Activated CD4-positive, alpha-beta memory T cell treated with anti-CD3 and anti-CD28 coated beads, Interleukin-2, amount 10 ng/mL, durations not matched to agents 7 days and 5 days (primary cell): ENCODE measurements around the gene MAPKAPK5. TPM values are rescaled to one million over a fixed set of nuclear protein-coding genes. Genes with fewer than 3 reads are reported as not detected.

Experiments used
- CTCF ChIA-PET: fragments of 350-600 bp; sonication (Branson Sonifier 250); formaldehyde crosslinking; loops from one replicate; lab custom pipeline; 2021; ENCODE audit warnings: antibody characterized with exemption, inconsistent platforms; lab: Charles Lee
- POLR2A ChIA-PET: fragments of 350-600 bp; sonication (Branson Sonifier 250); formaldehyde crosslinking; loops from one replicate; lab custom pipeline; 2021; ENCODE audit warnings: antibody characterized with exemption; lab: Charles Lee
- DNase-seq: peaks from one replicate; pipeline ENCODE4 v3.0.0-alpha.2; 2020
- H3K27ac Mint-ChIP-seq: one replicate; pipeline ENCODE4 v1.8.0; 2021; ENCODE audit warnings: mild to moderate bottlenecking, mixed read lengths
- H3K27me3 Mint-ChIP-seq: one replicate; pipeline ENCODE4 v1.8.0; 2021; ENCODE audit warnings: mixed read lengths
- H3K36me3 Mint-ChIP-seq: one replicate; pipeline ENCODE4 v1.8.0; 2021; ENCODE audit warnings: low read depth, mixed read lengths
- H3K4me1 Mint-ChIP-seq: one replicate; pipeline ENCODE4 v1.8.0; 2021; ENCODE audit warnings: mixed read lengths
- H3K4me3 Mint-ChIP-seq: one replicate; pipeline ENCODE4 v1.8.0; 2021; ENCODE audit warnings: mild to moderate bottlenecking, mixed read lengths
- H3K9me3 Mint-ChIP-seq: one replicate; pipeline ENCODE4 v1.8.0; 2021; ENCODE audit warnings: mixed read lengths
- total RNA-seq, 2 experiments: library from RNA; stranded (reverse); gene quantifications; one replicate each; pipeline ENCODE4 v1.2.3, GENCODE V29; 2021

The MAPKAPK5 gene
- total RNA-seq, 2 experiments from 2014 or later: 40.4 to 44.8 TPM

DNA sequence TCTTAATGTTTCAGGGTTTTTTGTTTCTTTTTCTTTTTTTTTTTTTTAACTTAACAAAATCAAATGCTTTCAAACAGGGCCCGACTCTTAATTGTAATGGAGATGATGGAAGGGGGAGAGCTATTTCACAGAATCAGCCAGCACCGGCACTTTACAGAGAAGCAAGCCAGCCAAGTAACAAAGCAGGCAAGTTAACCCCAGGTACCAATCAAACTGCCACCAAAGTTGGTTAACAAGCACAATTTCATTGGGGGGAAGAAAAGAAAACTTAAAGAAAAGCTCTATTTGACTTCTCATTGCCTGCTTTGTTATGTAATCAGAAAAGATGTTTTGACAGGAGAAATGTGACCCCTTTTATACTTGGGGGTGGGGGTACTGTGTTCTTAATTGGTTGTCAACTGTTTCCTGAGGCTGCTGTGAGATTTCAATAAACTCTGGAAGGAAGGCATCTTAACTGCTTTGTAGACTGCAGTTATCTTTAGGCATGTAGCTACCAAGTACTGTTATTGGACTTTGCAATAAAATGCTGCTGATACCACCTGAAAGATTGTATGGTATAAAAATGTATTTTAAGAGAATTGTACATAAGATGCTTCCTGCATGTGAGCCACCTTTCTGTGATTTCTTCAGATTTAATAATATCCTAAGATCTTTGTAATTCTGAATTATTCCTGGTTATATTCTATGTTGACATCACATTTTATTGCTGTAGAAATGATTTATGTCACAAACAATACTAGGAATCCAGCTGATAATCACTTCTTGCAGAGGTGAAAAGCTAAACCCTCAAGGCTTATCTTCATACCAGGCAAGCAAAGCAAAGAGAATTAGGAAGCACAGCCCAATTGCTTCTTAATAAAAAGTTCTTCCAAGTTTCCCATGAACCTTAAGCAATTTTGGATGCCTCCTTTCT, 26.9 kb downstream of the MAPKAPK5 start:
- Mint-ChIP-seq H3K27ac (no peak overlapping the region), H3K4me3 (no peak overlapping the region), H3K27me3 (no peaks in the 10 kb centered on the region), H3K9me3 (no peaks in the 10 kb centered on the region), H3K4me1 (no peaks in the 10 kb centered on the region), H3K36me3 (peaks cover 55% of the 10 kb centered on the region)
- CTCF ChIA-PET: no interaction called here
- POLR2A ChIA-PET: interaction anchor here (2.7 kb wide), 1 partner anchor 28 kb away, joined by 9 read pairs; the partner anchor contains the start of gene MAPKAPK5
- no peak for DNase-seq

DNA sequence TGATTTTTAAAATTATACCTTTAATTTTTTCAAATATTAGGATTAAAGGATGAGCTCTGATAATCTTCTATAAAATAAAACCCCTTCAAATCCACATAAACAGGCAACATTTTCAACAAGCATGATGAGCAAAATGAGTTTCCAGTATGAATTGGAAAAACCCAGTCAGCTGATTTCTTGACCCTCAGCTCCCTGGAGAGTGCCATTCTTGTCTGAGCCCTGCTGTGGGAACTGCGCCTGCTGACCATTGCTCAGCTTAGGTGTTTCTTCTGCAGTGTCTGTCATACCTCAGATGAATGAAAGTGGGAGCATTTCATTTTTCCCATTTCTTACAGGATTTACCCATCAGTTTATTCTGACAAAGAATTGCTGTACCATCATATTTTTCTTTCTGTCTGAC, 27.6 kb downstream of the MAPKAPK5 start:
- CTCF ChIA-PET: no interaction called here
- POLR2A ChIA-PET: interaction anchor here (2.7 kb wide), 1 partner anchor 28 kb away, joined by 9 read pairs; the partner anchor contains the start of gene MAPKAPK5
- Mint-ChIP-seq H3K27ac (no peak overlapping the region), H3K36me3 (peaks cover 55% of the 10 kb centered on the region), H3K4me1 (no peaks in the 10 kb centered on the region), H3K27me3 (no peaks in the 10 kb centered on the region), H3K4me3 (no peak overlapping the region), H3K9me3 (no peaks in the 10 kb centered on the region)
- DNase-seq: no peak

DNA sequence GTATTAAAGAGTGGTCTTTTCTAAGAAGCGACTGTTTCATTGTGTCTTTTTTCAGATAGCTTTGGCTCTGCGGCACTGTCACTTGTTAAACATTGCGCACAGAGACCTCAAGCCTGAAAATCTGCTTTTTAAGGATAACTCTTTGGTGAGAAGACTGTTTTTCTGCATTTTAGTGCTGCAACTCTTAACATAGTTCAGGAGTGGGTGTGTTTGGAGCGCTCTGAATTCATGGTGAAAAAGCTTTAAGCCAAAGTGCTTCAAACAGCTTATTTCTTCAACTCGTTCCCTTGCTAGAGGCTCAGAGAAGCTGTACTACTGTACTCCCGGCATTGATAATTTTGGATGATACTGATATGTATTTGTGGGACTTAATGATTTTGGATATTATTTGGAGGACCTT, 28.2 kb downstream of the MAPKAPK5 start:
- H3K27me3 Mint-ChIP-seq: no peaks in the 10 kb centered on the region
- CTCF ChIA-PET: no interaction called here
- H3K4me3 Mint-ChIP-seq: no peak overlapping the region

DNA sequence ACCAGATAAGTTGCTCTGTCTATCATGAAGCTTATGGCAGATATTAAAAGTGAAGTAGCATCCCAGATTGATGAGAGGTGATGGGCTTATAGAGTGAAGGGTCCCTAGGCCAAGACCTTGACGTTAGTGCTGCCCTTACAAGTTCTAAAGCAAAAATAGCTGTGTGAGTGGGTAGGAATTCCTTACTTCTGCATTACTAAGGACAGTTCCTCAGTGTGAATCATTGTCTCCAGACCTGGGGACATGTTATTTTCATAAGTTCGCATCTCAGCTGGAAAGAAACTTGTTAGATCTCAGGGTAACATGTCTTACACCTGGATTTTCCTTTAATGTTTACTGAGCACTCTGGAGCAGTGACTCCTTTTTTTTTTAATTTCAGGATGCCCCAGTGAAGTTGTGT, 28.7 kb downstream of the MAPKAPK5 start:
- ChIA-PET CTCF (no interaction called here), POLR2A (interaction anchor here (2.7 kb wide), 1 partner anchor 29 kb away, joined by 9 read pairs; the partner anchor contains the start of gene MAPKAPK5)
- Mint-ChIP-seq H3K27me3 (no peaks in the 10 kb centered on the region), H3K9me3 (no peaks in the 10 kb centered on the region), H3K27ac (no peak overlapping the region), H3K4me1 (no peaks in the 10 kb centered on the region), H3K4me3 (no peak overlapping the region), H3K36me3 (peaks cover 49% of the 10 kb centered on the region)
- no peak for DNase-seq

More for the DNA sequence above, 28.2 kb downstream of the MAPKAPK5 start:
- no peak for DNase-seq
- peaks cover 52% of the 10 kb centered on the region for H3K36me3 Mint-ChIP-seq
- no peaks in the 10 kb centered on the region for H3K4me1 Mint-ChIP-seq
- POLR2A ChIA-PET: interaction anchor here (2.7 kb wide), 1 partner anchor 29 kb away, joined by 9 read pairs; the partner anchor contains the start of gene MAPKAPK5
- no peak overlapping the region for H3K27ac Mint-ChIP-seq
- no peaks in the 10 kb centered on the region for H3K9me3 Mint-ChIP-seq

DNA sequence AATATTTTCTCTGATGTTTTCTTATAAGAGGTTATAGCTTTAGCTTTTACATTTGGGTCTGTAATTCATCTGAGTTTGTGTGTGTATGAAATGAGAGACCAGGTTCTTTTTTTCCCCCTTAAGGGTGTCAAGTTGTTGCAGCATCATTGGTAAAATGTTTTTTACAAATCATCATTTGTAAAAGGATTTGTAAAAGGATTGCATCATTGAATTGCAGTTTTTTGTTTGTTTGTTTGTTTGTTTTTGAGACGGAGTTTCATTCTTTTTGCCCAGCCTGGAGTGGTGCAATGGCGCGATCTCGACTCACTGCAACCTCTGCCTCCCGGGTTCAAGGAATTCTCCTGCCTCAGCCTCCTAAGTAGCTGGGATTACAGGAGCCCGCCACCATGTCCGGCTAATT, 31.1 kb downstream of the MAPKAPK5 start:
- no peak overlapping the region for H3K4me3 Mint-ChIP-seq
- POLR2A ChIA-PET: no interaction called here

DNA sequence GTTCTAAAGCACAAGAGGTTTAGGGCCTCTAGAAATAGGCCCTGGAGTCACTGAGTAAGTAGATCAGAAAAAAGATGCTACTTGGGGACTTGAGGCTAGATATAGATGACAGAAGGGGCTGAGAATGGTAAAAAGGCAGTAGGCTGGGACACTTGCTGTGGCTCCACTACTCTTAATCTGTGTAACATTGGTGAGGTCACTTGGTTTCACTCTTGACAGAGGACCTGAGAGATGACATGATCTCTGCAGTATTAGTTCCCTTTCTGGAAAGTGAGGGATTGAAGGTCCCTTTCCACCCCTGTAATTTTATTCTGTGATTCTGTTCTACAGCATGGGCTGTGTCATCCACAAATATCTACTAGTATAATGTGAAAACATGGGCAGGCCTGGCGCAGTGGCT, 39.7 kb downstream of the MAPKAPK5 start:
- no peaks in the 10 kb centered on the region for H3K9me3 Mint-ChIP-seq
- H3K4me1 Mint-ChIP-seq: no peaks in the 10 kb centered on the region
- no peak overlapping the region for H3K27ac Mint-ChIP-seq
- DNase-seq: no peak
- H3K27me3 Mint-ChIP-seq: no peaks in the 10 kb centered on the region
- CTCF ChIA-PET: no interaction called here
- H3K4me3 Mint-ChIP-seq: no peak overlapping the region
- POLR2A ChIA-PET: no interaction called here
- peaks cover 45% of the 10 kb centered on the region for H3K36me3 Mint-ChIP-seq

More for the DNA sequence above, 31.1 kb downstream of the MAPKAPK5 start:
- CTCF ChIA-PET: no interaction called here
- Mint-ChIP-seq H3K36me3 (peaks cover 41% of the 10 kb centered on the region), H3K9me3 (no peaks in the 10 kb centered on the region), H3K27me3 (no peaks in the 10 kb centered on the region), H3K27ac (no peak overlapping the region), H3K4me1 (no peaks in the 10 kb centered on the region)
- DNase-seq: no peak

DNA sequence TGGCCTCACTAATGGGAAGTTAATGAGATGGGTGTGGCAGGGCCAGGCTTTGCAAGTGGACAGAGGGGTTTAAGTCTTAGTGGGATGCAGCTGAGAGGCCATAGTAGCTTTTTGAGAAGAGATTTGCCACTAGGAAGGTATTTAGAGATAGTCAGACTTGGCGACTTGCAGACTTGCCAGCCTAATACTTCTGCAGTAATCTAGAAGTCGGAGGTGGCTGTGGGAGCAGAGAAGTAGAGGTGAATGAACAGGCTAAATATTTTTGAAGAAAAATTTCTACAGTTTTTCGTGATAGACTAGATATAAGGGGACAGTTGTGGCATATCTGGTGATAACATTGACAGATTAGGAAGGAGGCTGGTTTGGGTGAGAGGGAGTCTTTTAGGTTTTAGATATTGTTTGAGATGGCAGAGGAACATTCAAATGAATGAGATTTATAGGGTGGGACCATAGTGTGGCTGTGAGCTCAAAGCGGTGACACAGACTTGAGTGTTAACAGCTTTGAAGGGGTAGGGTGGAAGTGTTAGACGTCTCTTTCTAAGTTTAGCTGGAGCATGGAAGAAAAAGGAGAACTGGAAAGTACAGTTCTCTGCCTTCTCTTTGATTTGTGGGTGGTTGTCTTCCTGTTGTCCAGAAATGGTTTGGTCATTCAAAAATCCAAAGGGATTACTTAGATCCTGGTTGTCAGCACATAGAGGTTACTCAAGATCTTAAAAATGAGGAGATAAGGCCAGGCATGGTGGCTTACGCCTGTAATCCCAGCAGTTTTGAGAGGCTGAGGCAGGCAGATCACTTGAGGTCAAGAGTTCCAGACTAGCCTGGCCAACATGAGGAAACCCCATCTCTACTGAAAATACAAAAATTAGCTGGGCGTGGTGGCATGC, 44.9 kb downstream of the MAPKAPK5 start:
- no peaks in the 10 kb centered on the region for H3K4me1 Mint-ChIP-seq
- CTCF ChIA-PET: no interaction called here
- H3K36me3 Mint-ChIP-seq: peaks cover 62% of the 10 kb centered on the region
- H3K4me3 Mint-ChIP-seq: no peak overlapping the region
- no peak for DNase-seq
- H3K9me3 Mint-ChIP-seq: no peaks in the 10 kb centered on the region
- no peaks in the 10 kb centered on the region for H3K27me3 Mint-ChIP-seq
- POLR2A ChIA-PET: no interaction called here
- no peak overlapping the region for H3K27ac Mint-ChIP-seq

DNA sequence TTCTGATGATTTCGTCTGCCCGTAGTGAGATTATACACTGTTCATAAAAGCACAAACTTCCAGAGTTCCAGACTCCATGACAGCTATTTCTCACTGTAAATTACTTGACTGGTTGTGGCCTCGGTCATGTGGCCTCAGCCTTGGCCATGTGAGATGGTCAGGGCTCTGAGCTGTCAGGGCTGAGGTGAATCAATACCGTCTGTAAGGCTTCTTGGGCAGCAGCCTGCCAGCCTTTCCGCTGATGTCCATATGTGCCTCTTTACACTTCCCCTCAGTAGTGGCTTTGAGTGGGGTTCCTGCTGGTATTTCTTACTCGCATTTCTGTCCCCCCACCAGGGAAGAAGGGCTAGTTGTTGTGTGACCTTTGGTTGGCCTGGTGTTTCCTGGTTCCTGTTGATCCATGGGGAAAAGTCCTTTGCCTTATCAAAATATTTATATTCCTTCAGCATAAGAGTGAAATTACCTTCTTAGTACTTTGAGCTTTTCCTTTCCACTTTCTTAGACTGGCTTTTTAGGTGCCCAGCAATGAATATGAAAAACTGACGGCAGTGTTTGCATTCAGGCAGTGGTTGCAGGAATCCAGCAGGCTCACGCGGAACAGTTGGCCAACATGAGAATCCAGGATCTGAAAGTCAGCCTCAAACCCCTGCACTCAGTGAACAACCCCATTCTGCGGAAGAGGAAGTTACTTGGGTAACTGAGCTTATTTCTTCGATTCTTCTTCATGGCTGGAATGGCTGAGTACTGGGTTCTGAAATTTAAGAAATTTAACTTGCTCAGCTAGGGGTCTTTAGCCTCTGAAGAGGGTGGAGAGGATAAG, 46.1 kb downstream of the MAPKAPK5 start:
- CTCF ChIA-PET: no interaction called here
- no peaks in the 10 kb centered on the region for H3K4me1 Mint-ChIP-seq
- POLR2A ChIA-PET: no interaction called here
- H3K9me3 Mint-ChIP-seq: no peaks in the 10 kb centered on the region
- no peak for DNase-seq
- H3K36me3 Mint-ChIP-seq: peaks cover 68% of the 10 kb centered on the region
- no peaks in the 10 kb centered on the region for H3K27me3 Mint-ChIP-seq
- H3K4me3 Mint-ChIP-seq: no peak overlapping the region
- H3K27ac Mint-ChIP-seq: no peak overlapping the region

DNA sequence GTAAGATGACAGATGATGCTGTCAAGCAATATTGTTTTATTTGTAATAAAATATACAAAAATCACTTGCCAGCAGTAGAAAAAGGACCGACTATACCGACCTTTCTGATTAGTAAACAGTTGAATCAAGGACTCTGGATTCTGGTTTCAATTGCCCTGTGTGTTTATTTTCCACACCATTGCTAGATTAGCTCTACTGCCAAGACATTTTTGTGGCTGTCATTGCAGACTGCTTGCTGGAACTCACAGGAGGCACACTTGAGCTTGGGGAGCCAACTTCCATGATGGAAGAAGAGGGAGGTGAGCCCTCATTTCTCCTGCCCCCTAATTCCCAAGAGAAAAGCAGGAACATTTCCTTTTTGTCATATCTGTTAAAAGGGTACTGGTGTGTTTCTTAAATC, 51.3 kb downstream of the MAPKAPK5 start:
- Mint-ChIP-seq H3K27me3 (no peaks in the 10 kb centered on the region), H3K27ac (no peak overlapping the region), H3K9me3 (no peaks in the 10 kb centered on the region), H3K4me1 (no peaks in the 10 kb centered on the region), H3K36me3 (peaks cover 45% of the 10 kb centered on the region), H3K4me3 (no peak overlapping the region)
- no peak for DNase-seq
- ChIA-PET POLR2A (no interaction called here), CTCF (no interaction called here)

DNA sequence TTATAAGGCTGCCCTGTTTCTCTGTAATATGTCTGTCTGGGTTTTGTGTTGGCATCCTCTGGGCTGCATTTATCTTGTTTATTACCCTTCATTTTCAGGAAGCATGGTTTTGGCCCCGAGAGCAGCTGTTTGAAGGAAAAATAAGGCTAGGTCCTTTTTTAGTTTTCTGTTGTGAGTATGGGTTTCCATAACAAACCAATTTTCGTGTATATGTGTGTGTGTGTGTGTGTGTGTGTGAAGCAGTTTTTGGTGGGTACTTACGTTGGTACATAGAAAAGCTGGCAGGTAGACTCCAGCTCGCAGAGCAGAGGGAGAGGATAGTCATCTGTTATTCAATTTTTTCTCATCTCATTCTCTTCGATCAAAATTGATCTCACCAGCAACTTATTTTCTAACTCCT, 52.5 kb downstream of the MAPKAPK5 start:
- DNase-seq: no peak
- ChIA-PET CTCF (no interaction called here), POLR2A (no interaction called here)
- Mint-ChIP-seq H3K36me3 (peaks cover 40% of the 10 kb centered on the region), H3K4me3 (no peak overlapping the region), H3K27ac (no peak overlapping the region), H3K27me3 (no peaks in the 10 kb centered on the region), H3K4me1 (no peaks in the 10 kb centered on the region), H3K9me3 (no peaks in the 10 kb centered on the region)

DNA sequence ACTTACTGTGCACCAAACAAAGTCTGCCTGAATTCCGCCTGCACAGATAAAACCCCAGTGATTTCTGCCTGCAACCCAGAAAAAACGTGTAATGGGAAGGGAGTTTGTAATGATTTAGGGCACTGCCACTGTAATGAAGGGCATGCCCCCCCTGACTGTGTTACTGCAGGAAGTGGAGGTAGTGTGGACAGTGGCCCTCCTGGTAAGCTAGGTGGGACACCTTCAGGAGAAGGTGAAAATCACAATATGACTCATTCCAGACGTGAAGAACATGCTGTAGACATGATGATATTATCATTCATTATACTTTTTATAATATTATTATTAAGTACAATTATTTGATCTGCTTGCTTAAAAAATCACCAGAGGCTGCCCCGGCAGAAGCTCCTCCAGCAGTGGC, 59.2 kb downstream of the MAPKAPK5 start:
- Mint-ChIP-seq H3K9me3 (peaks cover under 1% of the 10 kb centered on the region), H3K4me1 (peaks cover 2% of the 10 kb centered on the region), H3K27me3 (no peaks in the 10 kb centered on the region), H3K4me3 (no peak overlapping the region), H3K36me3 (peaks cover 26% of the 10 kb centered on the region), H3K27ac (no peak overlapping the region)
- POLR2A ChIA-PET: no interaction called here
- CTCF ChIA-PET: no interaction called here
- DNase-seq: no peak

DNA sequence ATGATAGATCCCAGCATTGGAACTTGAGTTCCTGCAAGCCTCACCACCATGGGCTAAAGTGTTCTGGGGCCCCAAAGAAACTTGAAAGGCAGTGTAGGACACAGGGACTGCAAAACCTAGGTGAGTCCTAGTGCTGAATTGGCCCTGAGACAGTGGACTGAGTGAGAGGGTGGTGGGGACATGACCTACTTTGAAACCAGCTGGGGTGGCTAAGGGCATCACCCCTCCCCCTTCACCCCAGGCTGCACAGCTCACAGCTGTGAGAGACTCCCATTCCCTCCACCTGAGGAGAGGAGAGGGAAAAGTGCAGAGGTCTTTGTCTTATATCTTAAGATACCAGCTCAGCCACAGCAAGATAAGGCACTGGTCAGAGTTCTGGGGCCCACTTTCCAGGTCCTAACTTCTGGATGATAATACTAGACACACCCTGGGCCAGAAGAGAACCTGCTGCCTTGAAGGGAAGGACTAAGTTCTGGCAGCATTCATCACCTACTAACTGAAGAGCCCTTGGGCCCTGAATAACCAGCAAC, 62.5 kb downstream of the MAPKAPK5 start:
- H3K27ac Mint-ChIP-seq: no peak overlapping the region
- H3K4me1 Mint-ChIP-seq: peaks cover 2% of the 10 kb centered on the region
- DNase-seq: no peak
- peaks cover 8% of the 10 kb centered on the region for H3K9me3 Mint-ChIP-seq
- H3K4me3 Mint-ChIP-seq: no peak overlapping the region
- H3K36me3 Mint-ChIP-seq: peaks cover 32% of the 10 kb centered on the region
- no peaks in the 10 kb centered on the region for H3K27me3 Mint-ChIP-seq
- ChIA-PET CTCF (interaction anchor here (0.7 kb wide), 1 partner anchor 91 kb away, joined by 3 read pairs; no protein-coding TSS in a partner anchor), POLR2A (no interaction called here)
